ENCODE measurements around the gene VSIG4. TPM values are rescaled to one million over a fixed set of nuclear protein-coding genes. Genes with fewer than 3 reads are reported as not detected.
A peak's percentile ranks its signal among the peaks of the same experiment; 100 is the strongest.

Gene VSIG4
- total RNA-seq, 1 donor from 2014 or later: not detected

GRCh38 chrX:66000178-66000577, 39.7 kb downstream of the VSIG4 start:
- H3K9me3 Mint-ChIP-seq: no peaks in the 10 kb centered on the region
- peaks cover 8% of the 10 kb centered on the region for H3K36me3 Mint-ChIP-seq (ENCODE audit: low read depth)
- intact Hi-C loops (cut with micrococcal nuclease): no loop called here
- no peak overlapping the region for H3K4me3 Mint-ChIP-seq (ENCODE audit: low read depth)
- no peak overlapping the region for H3K27ac Mint-ChIP-seq
- DNase-seq (ENCODE audit: low spot score): no peak
- peaks cover 49% of the 10 kb centered on the region for H3K4me1 Mint-ChIP-seq (ENCODE audit: low read depth)
- H3K27me3 Mint-ChIP-seq (ENCODE audit: low read depth): no peaks in the 10 kb centered on the region

GRCh38 chrX:65999563-66000148, 40.2 kb downstream of the VSIG4 start:
- no peaks in the 10 kb centered on the region for H3K9me3 Mint-ChIP-seq
- no peak overlapping the region for H3K4me3 Mint-ChIP-seq (ENCODE audit: low read depth)
- H3K4me1 Mint-ChIP-seq (ENCODE audit: low read depth): peaks cover 47% of the 10 kb centered on the region
- no peaks in the 10 kb centered on the region for H3K27me3 Mint-ChIP-seq (ENCODE audit: low read depth)
- intact Hi-C loops (cut with micrococcal nuclease): loop anchor here (10.0 kb wide), 1 partner anchor 45 kb away; the partner anchor contains the start of gene VSIG4
- no peak for DNase-seq (ENCODE audit: low spot score)
- peaks cover 7% of the 10 kb centered on the region for H3K36me3 Mint-ChIP-seq (ENCODE audit: low read depth)
- no peak overlapping the region for H3K27ac Mint-ChIP-seq

GRCh38 chrX:65999029-65999562, 40.8 kb downstream of the VSIG4 start:
- Mint-ChIP-seq H3K27me3 (ENCODE audit: low read depth) (no peaks in the 10 kb centered on the region), H3K27ac (no peak overlapping the region), H3K9me3 (no peaks in the 10 kb centered on the region), H3K4me1 (ENCODE audit: low read depth) (peaks cover 48% of the 10 kb centered on the region), H3K4me3 (ENCODE audit: low read depth) (no peak overlapping the region), H3K36me3 (ENCODE audit: low read depth) (peaks cover 6% of the 10 kb centered on the region)
- DNase-seq (ENCODE audit: low spot score): no peak
- intact Hi-C loops (cut with micrococcal nuclease): loop anchor here (10.0 kb wide), 1 partner anchor 46 kb away; the partner anchor contains the start of gene VSIG4

GRCh38 chrX:65997978-65998717, 41.7 kb downstream of the VSIG4 start:
- no peaks in the 10 kb centered on the region for H3K27me3 Mint-ChIP-seq (ENCODE audit: low read depth)
- H3K27ac Mint-ChIP-seq: no peak overlapping the region
- peaks cover under 1% of the 10 kb centered on the region for H3K9me3 Mint-ChIP-seq
- intact Hi-C loops (cut with micrococcal nuclease): loop anchor here (10.0 kb wide), 1 partner anchor 47 kb away; the partner anchor contains the start of gene VSIG4
- H3K4me1 Mint-ChIP-seq (ENCODE audit: low read depth): peaks cover 52% of the 10 kb centered on the region
- peaks cover 7% of the 10 kb centered on the region for H3K36me3 Mint-ChIP-seq (ENCODE audit: low read depth)
- no peak for DNase-seq (ENCODE audit: low spot score)
- no peak overlapping the region for H3K4me3 Mint-ChIP-seq (ENCODE audit: low read depth)

GRCh38 chrX:65994519-65995506, 45.1 kb downstream of the VSIG4 start:
- no peak for DNase-seq (ENCODE audit: low spot score)
- Mint-ChIP-seq H3K27me3 (ENCODE audit: low read depth) (no peaks in the 10 kb centered on the region), H3K4me3 (ENCODE audit: low read depth) (no peak overlapping the region), H3K4me1 (ENCODE audit: low read depth) (peaks cover 31% of the 10 kb centered on the region), H3K9me3 (peaks cover 8% of the 10 kb centered on the region), H3K27ac (no peak overlapping the region), H3K36me3 (ENCODE audit: low read depth) (peaks cover 6% of the 10 kb centered on the region)
- intact Hi-C loops (cut with micrococcal nuclease): loop anchor here (2.0 to 10.0 kb wide), 2 partner anchors 18 to 50 kb away; partner anchors contain the start of gene VSIG4

GRCh38 chrX:65993915-65994460, 45.9 kb downstream of the VSIG4 start:
- Mint-ChIP-seq H3K27ac (no peak overlapping the region), H3K27me3 (ENCODE audit: low read depth) (no peaks in the 10 kb centered on the region), H3K4me1 (ENCODE audit: low read depth) (peaks cover 29% of the 10 kb centered on the region), H3K36me3 (ENCODE audit: low read depth) (peaks cover 6% of the 10 kb centered on the region), H3K4me3 (ENCODE audit: low read depth) (no peak overlapping the region), H3K9me3 (peaks cover 8% of the 10 kb centered on the region)
- DNase-seq (ENCODE audit: low spot score): no peak
- intact Hi-C loops (cut with micrococcal nuclease): loop anchor here (2.0 to 10.0 kb wide), 2 partner anchors 19 to 51 kb away; partner anchors contain the start of gene VSIG4

GRCh38 chrX:65993332-65993731, 46.5 kb downstream of the VSIG4 start:
- intact Hi-C loops (cut with micrococcal nuclease): loop anchor here (10.0 kb wide), 1 partner anchor 51 kb away; the partner anchor contains the start of gene VSIG4
- no peak for DNase-seq (ENCODE audit: low spot score)
- H3K4me1 Mint-ChIP-seq (ENCODE audit: low read depth): peaks cover 24% of the 10 kb centered on the region
- H3K36me3 Mint-ChIP-seq (ENCODE audit: low read depth): peaks cover 6% of the 10 kb centered on the region
- no peak overlapping the region for H3K4me3 Mint-ChIP-seq (ENCODE audit: low read depth)
- peaks cover 8% of the 10 kb centered on the region for H3K9me3 Mint-ChIP-seq
- H3K27me3 Mint-ChIP-seq (ENCODE audit: low read depth): no peaks in the 10 kb centered on the region
- no peak overlapping the region for H3K27ac Mint-ChIP-seq

GRCh38 chrX:65990702-65991101, 49.2 kb downstream of the VSIG4 start:
- H3K4me1 Mint-ChIP-seq (ENCODE audit: low read depth): peaks cover 32% of the 10 kb centered on the region
- no peak overlapping the region for H3K27ac Mint-ChIP-seq
- H3K27me3 Mint-ChIP-seq (ENCODE audit: low read depth): no peaks in the 10 kb centered on the region
- no peak overlapping the region for H3K4me3 Mint-ChIP-seq (ENCODE audit: low read depth)
- peaks cover 8% of the 10 kb centered on the region for H3K9me3 Mint-ChIP-seq
- peaks cover 6% of the 10 kb centered on the region for H3K36me3 Mint-ChIP-seq (ENCODE audit: low read depth)
- intact Hi-C loops (cut with micrococcal nuclease): loop anchor here (10.0 kb wide), 1 partner anchor 54 kb away; the partner anchor contains the start of gene VSIG4
- DNase-seq (ENCODE audit: low spot score): no peak

GRCh38 chrX:65987811-65988210, 52.1 kb downstream of the VSIG4 start:
- Mint-ChIP-seq H3K27ac (no peak overlapping the region), H3K27me3 (ENCODE audit: low read depth) (no peaks in the 10 kb centered on the region), H3K9me3 (peaks cover 5% of the 10 kb centered on the region), H3K4me3 (ENCODE audit: low read depth) (no peak overlapping the region), H3K36me3 (ENCODE audit: low read depth) (peaks cover 1% of the 10 kb centered on the region), H3K4me1 (ENCODE audit: low read depth) (peaks cover 18% of the 10 kb centered on the region)
- DNase-seq (ENCODE audit: low spot score): no peak
- intact Hi-C loops (cut with micrococcal nuclease): loop anchor here (2.0 to 5.0 kb wide), 3 partner anchors 61 to 405 kb away; no protein-coding TSS in a partner anchor

GRCh38 chrX:65985922-65986588, 53.8 kb downstream of the VSIG4 start:
- peak; percentile 10 for DNase-seq (ENCODE audit: low spot score)
- no peaks in the 10 kb centered on the region for H3K36me3 Mint-ChIP-seq (ENCODE audit: low read depth)
- H3K4me1 Mint-ChIP-seq (ENCODE audit: low read depth): peaks cover 18% of the 10 kb centered on the region
- no peak overlapping the region for H3K27ac Mint-ChIP-seq
- no peaks in the 10 kb centered on the region for H3K9me3 Mint-ChIP-seq
- intact Hi-C loops (cut with micrococcal nuclease): loop anchor here (1.0 to 5.0 kb wide), 4 partner anchors 59 to 403 kb away; no protein-coding TSS in a partner anchor
- H3K27me3 Mint-ChIP-seq (ENCODE audit: low read depth): no peaks in the 10 kb centered on the region
- no peak overlapping the region for H3K4me3 Mint-ChIP-seq (ENCODE audit: low read depth)

GRCh38 chrX:65985211-65985610, 54.7 kb downstream of the VSIG4 start:
- Mint-ChIP-seq H3K4me3 (ENCODE audit: low read depth) (no peak overlapping the region), H3K27ac (no peak overlapping the region), H3K9me3 (no peaks in the 10 kb centered on the region), H3K36me3 (ENCODE audit: low read depth) (no peaks in the 10 kb centered on the region), H3K27me3 (ENCODE audit: low read depth) (no peaks in the 10 kb centered on the region), H3K4me1 (ENCODE audit: low read depth) (peaks cover 16% of the 10 kb centered on the region)
- no peak for DNase-seq (ENCODE audit: low spot score)
- intact Hi-C loops (cut with micrococcal nuclease): loop anchor here (5.0 kb wide), 2 partner anchors 58 to 243 kb away; no protein-coding TSS in a partner anchor
